GM10847 (cell line): ENCODE results near the gene FAM53B.

ENCODE experiments used
- POLR2A ChIP-seq: IDR thresholded peaks from 2 replicates; pipeline ENCODE4 v1.6.1; 2011; ENCODE audit not compliant: insufficient read length; ENCODE audit errors: extremely low read depth

FAM53B gene

DNA sequence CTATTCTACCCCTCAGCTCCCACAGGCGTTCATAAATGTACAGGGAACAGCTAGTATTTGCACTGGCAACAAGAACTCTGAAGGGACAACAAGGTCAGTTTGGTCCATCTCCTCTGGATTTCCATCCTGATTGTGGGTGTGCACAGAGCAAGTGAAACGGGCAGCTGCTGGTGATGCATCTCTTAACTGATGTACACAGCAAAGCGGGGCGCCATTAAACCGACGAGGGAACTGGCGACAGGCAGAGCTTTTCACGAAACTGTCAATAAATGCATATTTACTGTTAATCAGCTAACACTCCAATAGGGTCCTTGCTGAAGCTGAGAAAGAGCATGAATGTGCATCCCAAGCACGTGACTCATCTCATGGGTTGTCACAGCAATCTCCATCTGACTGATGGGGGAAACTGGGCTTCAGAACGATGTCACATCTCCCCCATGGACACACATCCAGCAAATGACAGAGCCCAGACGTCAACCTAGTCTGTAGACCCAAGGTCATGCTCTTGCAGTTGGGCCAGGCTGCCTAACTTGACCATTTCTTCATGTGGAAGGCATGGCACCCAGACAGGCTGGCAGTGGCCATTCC, 54.2 kb downstream of the FAM53B start:
- TF ChIP-seq POLR2A = no peak

DNA sequence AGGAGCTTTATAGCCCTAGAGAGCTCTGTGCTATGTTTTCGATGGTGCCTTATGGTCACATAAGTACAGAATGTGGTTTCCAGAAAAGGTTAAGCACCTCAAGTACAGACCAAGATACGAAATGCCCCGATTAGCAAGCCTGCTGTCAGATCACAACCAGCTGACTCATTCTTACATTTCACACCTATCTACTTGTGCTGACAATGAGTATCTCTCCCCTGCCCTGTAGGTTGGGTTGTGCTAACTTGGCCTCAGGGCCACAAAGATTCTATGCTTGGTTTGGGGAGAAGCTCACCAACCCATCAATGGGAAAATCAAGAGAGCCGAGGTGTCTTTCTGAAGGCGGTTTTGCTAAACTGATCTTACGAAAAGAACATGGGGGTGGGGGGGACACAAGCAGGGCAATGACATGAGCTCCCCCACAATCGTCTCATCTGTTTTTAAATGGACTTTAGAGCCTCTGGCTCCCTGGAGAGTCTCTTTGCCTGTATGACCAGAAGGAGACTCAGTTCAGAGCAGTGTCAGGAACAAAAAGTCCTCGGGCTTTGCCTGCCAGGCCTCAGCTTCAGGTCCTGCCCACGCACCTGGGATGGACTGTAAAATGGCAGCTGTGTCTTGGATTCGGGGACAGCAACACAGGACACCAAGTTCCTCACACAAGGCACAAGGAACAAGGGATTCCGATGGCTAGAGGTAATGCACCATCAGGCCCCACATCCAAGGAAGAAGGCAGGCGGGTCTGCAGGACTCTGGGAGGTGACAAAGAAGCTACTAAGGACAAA, 55.1 kb downstream of the FAM53B start:
- TF ChIP-seq POLR2A = no peak

GRCh38 chr10:124688386-124688785, 55.8 kb downstream of the FAM53B start:
- TF ChIP-seq POLR2A = no peak

- no peak for TF ChIP-seq POLR2A
These were observed 57.3 kb downstream of the FAM53B start for GRCh38 chr10:124686707-124687376.

DNA sequence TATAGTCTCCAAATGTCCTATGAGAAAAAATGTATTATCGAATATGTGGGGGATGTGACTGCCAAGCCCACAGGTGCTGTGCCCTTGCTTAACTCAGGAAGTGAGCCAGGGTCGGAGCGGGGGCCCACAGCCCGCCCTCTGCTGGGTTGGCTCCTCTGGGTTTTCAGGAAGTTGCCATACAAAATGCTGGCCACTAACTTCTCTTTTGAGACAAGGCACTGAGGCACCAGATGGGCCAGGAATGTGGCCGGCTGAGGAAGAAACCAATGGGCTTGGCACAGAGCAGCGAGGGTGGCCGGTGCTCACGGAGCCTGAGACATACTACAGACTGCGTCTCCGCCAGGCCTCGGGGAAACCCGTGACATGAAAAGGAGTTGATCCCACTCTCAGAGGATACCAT, 58.9 kb downstream of the FAM53B start:
- TF ChIP-seq POLR2A = no peak

DNA sequence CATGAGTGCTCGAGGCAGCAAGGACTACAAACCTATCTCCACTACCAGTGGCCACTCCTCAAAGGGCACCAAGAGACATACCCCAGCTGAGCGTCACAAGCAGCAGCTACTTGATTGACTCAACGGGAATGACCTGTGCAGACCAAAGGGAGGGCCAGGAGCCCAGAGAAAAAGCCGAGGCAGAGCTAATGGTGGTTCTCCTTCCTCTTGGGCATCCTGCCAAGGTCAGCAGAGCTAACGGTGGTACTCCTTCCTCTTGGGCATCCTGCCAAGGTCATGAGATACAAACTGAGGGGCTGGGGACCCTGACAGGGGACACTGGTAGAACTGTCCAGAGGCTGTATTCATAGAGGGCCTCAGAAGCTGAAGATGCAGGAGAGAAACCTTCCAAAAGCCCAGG, 60.4 kb downstream of the FAM53B start:
- no peak for TF ChIP-seq POLR2A

- no peak for TF ChIP-seq POLR2A
These were observed 62.3 kb downstream of the FAM53B start for GRCh38 chr10:124681626-124682552.

- no peak for TF ChIP-seq POLR2A
These were observed 63.1 kb downstream of the FAM53B start for GRCh38 chr10:124681091-124681490.

DNA sequence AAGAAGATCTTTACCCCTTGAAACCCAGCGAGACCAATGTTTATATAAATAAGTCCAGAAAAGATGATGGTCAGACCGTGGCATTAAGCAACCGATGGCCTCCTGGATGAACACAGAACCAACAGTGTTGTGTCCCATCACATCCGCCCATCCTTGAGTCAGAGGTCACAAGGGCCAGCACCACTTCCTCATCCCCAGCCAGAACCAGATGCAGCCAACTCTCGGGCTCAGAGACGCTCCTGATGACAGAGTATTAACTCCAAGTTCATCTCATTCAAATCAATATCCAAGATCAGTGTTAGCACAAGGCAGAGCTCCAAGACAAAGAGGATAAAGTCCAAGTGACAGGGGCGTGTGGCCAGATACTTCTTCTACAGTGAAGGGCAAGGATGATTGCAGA, 63.5 kb downstream of the FAM53B start:
- no peak for TF ChIP-seq POLR2A

DNA sequence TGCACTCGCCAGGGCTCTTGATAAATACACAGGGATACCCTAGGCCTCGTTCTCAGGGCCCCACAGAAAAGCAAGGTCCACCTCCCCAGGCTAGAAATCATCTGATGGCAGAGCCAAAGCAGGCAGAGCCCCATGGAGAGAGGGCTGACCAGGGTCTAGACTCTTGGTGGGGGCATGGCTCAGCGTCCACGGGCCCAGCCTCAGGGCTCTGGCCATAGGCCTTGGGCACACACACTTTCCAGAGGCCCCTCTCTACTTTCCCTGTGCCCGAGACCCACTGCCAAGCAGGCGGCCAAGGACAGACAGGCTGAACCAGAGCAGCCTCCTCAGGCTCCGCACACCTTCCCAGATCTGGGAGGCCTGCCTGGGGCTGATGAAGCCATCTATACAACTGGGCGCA, 64.8 kb downstream of the FAM53B start:
- no peak for TF ChIP-seq POLR2A

DNA sequence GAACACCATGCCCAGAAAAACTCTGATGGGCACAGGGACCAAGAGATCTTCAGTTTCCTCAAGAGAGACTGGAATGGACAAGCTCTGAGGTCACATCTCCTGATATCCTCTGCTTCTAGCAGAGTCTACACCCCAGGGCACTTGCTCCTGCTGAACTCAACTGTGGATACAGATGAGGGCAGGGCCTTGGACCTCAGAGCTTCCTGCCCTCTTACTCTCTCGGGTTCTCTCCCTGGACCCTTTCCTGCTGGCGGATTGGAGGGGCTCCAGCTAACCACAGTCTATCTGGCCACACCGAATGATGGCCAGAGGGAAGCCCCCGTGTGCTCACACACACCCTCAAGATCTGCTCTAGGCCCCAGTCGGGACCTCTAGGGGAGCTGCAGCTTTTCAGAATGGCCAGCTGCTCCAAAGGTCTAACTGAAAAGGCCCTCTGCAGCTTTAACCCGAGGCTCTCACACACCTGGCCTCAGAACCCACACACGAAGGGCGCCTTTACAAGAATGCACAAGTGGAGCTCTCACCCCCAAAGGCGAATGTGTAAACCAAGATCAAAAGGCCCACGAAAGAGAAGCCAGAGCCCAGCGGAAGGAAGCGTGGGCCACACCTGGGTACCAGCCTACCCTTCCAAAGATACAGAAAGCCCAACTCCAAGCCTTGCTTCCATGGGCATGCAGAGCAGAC, 65.5 kb downstream of the FAM53B start:
- TF ChIP-seq POLR2A = no peak

DNA sequence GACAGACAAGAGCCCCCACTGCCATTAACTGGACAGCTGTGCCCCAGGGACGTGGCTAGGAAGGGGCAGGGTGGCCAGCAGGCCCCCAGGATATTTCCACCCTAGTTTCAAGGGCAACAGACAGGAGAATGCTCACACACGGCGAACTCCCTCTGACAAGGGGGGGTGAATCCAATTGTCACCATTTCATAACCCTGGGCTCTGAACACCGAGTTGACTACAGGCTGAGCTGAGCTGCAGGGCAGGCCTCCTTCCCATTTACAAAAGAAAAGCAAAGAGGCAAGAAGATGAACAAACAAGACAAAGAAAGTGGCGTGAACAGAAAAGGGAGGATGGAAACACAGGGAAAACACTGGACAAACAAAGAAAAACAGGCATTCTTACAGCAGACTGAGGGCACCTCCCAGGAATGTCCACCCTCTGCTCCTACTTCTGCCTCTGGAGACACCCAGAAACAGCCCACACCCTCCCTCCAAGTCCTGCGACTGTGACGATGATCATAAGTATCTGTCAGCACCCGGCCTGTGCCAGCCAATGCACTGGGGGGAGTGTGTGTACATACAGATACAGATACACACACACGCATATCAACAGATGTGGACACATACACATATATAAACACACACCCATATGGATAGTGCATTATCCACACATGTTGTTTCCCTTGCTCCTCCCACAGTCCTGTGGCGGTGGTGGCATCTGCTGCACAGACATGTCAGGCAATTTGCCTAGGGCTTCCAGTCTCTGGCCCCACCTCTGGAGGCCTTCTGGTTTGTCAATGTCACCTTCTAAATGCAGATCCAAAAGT, 66.2 kb downstream of the FAM53B start:
- TF ChIP-seq POLR2A = no peak

GRCh38 chr10:124677293-124677699, 66.9 kb downstream of the FAM53B start:
- TF ChIP-seq POLR2A = no peak
